ENCODE measurements around the gene RAB8B. TPM values are rescaled to one million over a fixed set of nuclear protein-coding genes. Genes with fewer than 3 reads are reported as not detected.

The RAB8B gene
- total RNA-seq = 10 to 100 TPM in 2 of 3 donors, 1 to 10 TPM in 1; 7.4 to 26.4 (median 18.3) TPM
- long read RNA-seq, donor 1, full-length matches to known transcripts = 14 of 19 reads
- long read RNA-seq, donor 1, partial matches to known transcripts = 1 of 19 reads
- long read RNA-seq, donor 1, other reads (novel, unspliced or antisense) = 4 of 19 reads
- long read RNA-seq, donor 2, full-length matches to known transcripts = 1 of 2 reads
- long read RNA-seq, donor 2, partial matches to known transcripts = 0 of 2 reads
- long read RNA-seq, donor 2, other reads (novel, unspliced or antisense) = 1 of 2 reads

- Histone ChIP-seq H3K4me3 (peak within 1 kb of the TSS; percentile 34), H3K9me3 (no peaks in the 10 kb centered on the region), H3K4me1 (ENCODE audit: low read depth) (peaks cover 10% of the 10 kb centered on the region), H3K36me3 (ENCODE audit: low read depth) (no peaks in the 10 kb centered on the region)
- intact Hi-C loops (cut with DNase I, micrococcal nuclease) = no loop called here
- DNase-seq = peak; percentile 99 to 100 (median 99)
- peak; percentile 21 for TF ChIP-seq CTCF (IDR thresholded peaks at IDR 0.05)
- peak; percentile 98 for ATAC-seq
These were observed at the start of gene RAB8B for GRCh38 chr15:63188926-63189871. Gene RAB8B, plus strand, starts transcription at chr15:63189606. Its CDS starts 19 bp downstream, at chr15:63189625.

DNA sequence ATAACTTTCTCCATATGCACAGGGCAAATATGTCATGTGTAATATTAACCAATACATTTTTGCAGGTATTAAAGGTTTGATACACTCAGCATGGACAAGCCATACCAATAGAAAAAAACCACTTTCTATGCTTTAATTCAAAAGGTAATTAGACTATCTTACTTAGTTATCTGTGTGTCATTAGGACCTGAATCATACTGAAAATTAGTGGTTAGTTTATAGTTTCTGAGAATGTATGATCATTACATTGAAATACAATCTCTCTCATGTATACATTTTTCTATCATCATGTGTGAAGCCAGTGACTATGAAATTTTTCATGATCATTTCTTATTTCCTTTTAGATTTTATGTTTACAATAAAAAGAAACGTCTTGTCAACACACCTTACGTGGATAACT is 48.5 kb upstream of the RAB8B start:
- H3K4me3 ChIP-seq = no peak overlapping the region
- no peaks in the 10 kb centered on the region for H3K9me3 ChIP-seq
- ATAC-seq = no peak
- H3K36me3 ChIP-seq (ENCODE audit: low read depth) = no peaks in the 10 kb centered on the region
- intact Hi-C loops (cut with DNase I, micrococcal nuclease) = no loop called here
- TF ChIP-seq CTCF (IDR thresholded peaks at IDR 0.05) = no peak
- H3K4me1 ChIP-seq (ENCODE audit: low read depth) = no peaks in the 10 kb centered on the region
- DNase-seq = no peak

DNA sequence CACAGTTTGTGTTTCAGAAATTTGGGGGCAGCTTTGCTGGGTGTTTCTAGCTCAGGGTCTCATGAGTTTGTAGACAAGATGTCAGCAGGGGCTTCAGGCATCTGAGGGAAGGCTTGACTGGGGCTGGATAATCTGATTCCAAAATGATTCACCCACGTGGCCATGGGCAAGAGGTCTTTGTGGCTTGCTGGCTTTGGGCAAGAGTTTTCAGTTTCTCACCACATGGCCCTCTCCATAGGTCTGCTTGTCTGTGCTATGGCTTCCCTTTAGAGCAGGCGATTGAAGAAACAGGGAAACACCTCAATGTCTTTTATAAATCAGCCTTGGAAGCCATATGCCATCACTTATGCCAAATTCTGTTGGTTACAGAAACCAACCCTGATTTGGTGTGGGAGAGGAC is 44.0 kb upstream of the RAB8B start:
- no peaks in the 10 kb centered on the region for H3K9me3 ChIP-seq
- DNase-seq = no peak
- intact Hi-C loops (cut with DNase I, micrococcal nuclease) = no loop called here
- no peaks in the 10 kb centered on the region for H3K4me1 ChIP-seq (ENCODE audit: low read depth)
- no peak overlapping the region for H3K4me3 ChIP-seq
- no peaks in the 10 kb centered on the region for H3K36me3 ChIP-seq (ENCODE audit: low read depth)
- ATAC-seq = no peak
- TF ChIP-seq CTCF (IDR thresholded peaks at IDR 0.05) = no peak

- ATAC-seq (no peak), DNase-seq (no peak)
- TF ChIP-seq CTCF (IDR thresholded peaks at IDR 0.05) = no peak
- intact Hi-C loops (cut with DNase I, micrococcal nuclease) = no loop called here
- H3K9me3 ChIP-seq = no peaks in the 10 kb centered on the region
- no peaks in the 10 kb centered on the region for H3K36me3 ChIP-seq (ENCODE audit: low read depth)
- H3K4me1 ChIP-seq (ENCODE audit: low read depth) = no peaks in the 10 kb centered on the region
- H3K4me3 ChIP-seq = no peak overlapping the region
These were observed 42.7 kb upstream of the RAB8B start for GRCh38 chr15:63146684-63147083.

GRCh38 chr15:63151665-63152064 is 37.7 kb upstream of the RAB8B start:
- DNase-seq (no peak), ATAC-seq (no peak)
- Histone ChIP-seq H3K36me3 (ENCODE audit: low read depth) (no peaks in the 10 kb centered on the region), H3K4me3 (no peak overlapping the region), H3K9me3 (no peaks in the 10 kb centered on the region), H3K4me1 (ENCODE audit: low read depth) (peaks cover 11% of the 10 kb centered on the region)
- intact Hi-C loops (cut with DNase I, micrococcal nuclease) = no loop called here
- no peak for TF ChIP-seq CTCF (IDR thresholded peaks at IDR 0.05)

All from mucosa of descending colon (tissue), 3 donors.